Omental fat pad (tissue), 4 donors: Measurements from ENCODE around the gene LMBR1. TPM values are rescaled to one million over a fixed set of nuclear protein-coding genes. Genes with fewer than 3 reads are reported as not detected.

ENCODE experiments used
- ATAC-seq: fragments of 150-250 bp; one replicate; pipeline ENCODE4 v1.9.1; 2016; ENCODE audit warnings: mild to moderate bottlenecking, moderate library complexity; ENCODE audit not compliant: low FRiP score
- DNase-seq: peaks from one replicate; pipeline ENCODE4 v3.0.0-alpha.2; 2019; ENCODE audit warnings: low spot score
- CTCF ChIP-seq, 3 donors: fragments of 450-650 bp; IDR thresholded peaks; one replicate each; pipeline ENCODE4 v1.5.1; 2016 to 2017; ENCODE audit warnings: antibody characterized with exemption in 3 of 3, mild to moderate bottlenecking in 3 of 3, moderate library complexity in 2 of 3
- total RNA-seq, 4 donors: library from RNA; depleted of rRNA; stranded (reverse); fragments of >200 nt; gene quantifications; one replicate each; pipeline ENCODE4 v1.1.0, GENCODE V29; 2016

The LMBR1 gene
- total RNA-seq, 4 donors from 2014 or later, result 50.1 to 93.5 (median 59.8) TPM

DNA sequence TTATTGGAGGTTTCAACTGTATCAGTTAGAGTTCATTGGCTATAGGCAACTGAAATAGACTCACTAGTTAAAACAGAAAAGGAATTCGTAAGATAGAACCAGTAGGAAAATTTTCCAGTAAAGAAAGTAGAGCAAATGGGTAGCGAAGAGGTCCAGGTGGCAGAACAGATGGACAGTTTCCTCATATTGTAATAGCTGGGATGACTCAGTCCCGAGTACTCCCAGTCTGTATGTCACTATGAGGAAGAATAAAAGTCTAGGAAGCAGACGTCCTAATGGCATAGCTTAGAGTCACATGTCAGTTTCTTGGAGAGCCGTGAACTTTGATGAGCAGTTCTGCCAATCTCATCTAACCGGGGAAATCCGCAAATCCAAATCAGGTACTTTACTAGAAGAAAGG lies 157.1 kb downstream of the LMBR1 start:
- no peak for TF ChIP-seq CTCF (IDR thresholded peaks at IDR 0.05)
- ATAC-seq (no peak), DNase-seq (no peak)

- no peak for DNase-seq
- no peak for TF ChIP-seq CTCF (IDR thresholded peaks at IDR 0.05)
- no peak for ATAC-seq
Observed at GRCh38 chr7:156733638-156734037, 159.3 kb downstream of the LMBR1 start.

DNA sequence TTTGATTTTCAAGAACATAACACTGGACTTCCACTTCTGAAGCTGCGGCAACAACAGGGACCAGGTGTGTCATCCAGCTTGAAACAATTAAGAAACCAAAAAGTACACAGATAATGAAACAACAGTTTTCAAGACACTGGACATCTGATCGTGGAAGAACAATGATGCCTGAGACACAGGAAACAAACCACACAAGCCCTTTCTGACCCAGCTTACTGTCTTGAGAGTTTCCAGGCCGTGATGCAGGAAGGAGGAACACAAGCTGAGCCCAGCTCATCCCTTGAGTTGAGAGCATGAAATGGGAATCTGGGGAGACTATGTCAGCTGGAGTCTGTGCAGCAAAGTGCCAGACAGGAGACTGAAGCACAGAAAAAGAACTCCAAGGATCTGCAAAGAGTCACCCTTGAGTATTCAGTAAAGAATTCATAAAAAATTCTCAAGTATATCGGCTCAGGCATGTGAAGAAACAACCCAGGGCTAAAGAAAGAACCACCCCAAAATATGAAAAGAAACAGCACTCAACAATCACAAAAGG lies 160.8 kb downstream of the LMBR1 start:
- no peak for TF ChIP-seq CTCF (IDR thresholded peaks at IDR 0.05)
- no peak for DNase-seq
- no peak for ATAC-seq

DNA sequence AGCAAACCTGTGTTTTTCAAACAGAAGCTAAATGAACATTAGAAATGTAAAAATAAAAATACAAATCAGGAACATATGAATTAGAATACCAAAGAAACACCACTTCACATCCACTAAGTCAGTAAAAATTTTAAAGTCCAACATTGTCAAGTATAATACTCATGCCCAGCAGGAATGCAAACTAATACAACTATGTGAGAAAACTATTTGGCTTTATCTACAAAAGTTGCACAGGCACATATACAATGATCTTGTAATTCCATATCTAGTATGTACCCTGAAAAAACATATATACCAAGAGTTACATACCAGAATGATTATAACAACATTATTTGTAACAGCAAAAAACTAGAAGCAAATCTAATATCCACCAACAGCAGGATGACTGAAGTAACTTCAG lies 161.3 kb downstream of the LMBR1 start:
- TF ChIP-seq CTCF (IDR thresholded peaks at IDR 0.05), result no peak
- ATAC-seq (no peak), DNase-seq (no peak)

DNA sequence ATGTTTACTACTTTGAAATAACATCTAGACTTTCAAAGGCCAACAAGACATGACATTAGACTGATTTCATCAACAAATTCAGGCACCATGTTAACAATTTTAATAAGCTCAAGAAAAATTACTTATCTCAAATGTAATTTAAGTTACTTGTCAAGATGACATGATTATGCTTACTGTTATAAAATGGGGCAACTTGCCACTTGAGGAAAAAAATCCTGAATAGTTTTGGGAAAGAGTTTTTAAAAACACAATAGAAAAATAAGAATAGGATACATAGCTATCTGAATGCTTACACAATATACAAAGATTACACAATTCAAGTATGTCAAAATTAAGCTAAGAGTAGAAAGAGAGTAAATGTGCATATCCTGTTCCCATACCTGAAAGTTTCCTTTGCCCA lies 167.0 kb downstream of the LMBR1 start:
- DNase-seq (no peak), ATAC-seq (no peak)
- no peak for TF ChIP-seq CTCF (IDR thresholded peaks at IDR 0.05)

DNA sequence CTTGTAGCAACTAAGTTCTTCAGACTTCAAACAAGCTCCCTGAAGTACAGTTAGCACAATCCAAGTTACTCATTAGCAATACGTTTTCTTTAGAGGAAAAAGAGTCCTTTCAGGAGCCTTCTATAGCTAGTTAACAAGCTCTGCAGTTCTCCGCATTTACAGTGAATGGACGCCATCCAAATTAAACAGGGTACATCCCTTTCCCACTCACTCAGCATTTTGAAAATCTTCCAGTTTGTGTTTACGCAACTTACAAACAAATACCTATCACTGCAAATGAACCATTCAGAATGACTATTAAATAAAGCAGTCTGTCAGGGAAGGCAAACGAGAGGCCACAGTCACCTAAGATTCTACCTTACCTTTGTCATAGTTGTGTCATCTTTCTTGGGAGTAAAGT lies 167.9 kb downstream of the LMBR1 start:
- DNase-seq (no peak), ATAC-seq (no peak)
- no peak for TF ChIP-seq CTCF (IDR thresholded peaks at IDR 0.05)

GRCh38 chr7:156722043-156722826 lies 170.7 kb downstream of the LMBR1 start:
- no peak for TF ChIP-seq CTCF (IDR thresholded peaks at IDR 0.05)
- ATAC-seq (no peak), DNase-seq (no peak)
